HCT116 (cell line): ENCODE data around the gene AMPD3. TPM values are rescaled to one million over a fixed set of nuclear protein-coding genes. Genes with fewer than 3 reads are reported as not detected.

Experiments
- ATAC-seq: fragments of 200-7000 bp; cut with Tn5 transposase; 2 replicates; pipeline ENCODE4 v1.9.1; 2020; ENCODE audit warnings: mild to moderate bottlenecking, moderate library complexity
- BruUV-seq: library from RNA; stranded (reverse); fragments of 400-500 nt; replicated peaks from 2 replicates; lab custom pipeline; 2021; lab: Mats Ljungman, UMichigan
- CTCF ChIA-PET: fragments of 300-600 bp; sonication (Branson Sonifier 250); formaldehyde crosslinking; loops from one replicate; lab custom pipeline; 2021; ENCODE audit warnings: antibody characterized with exemption; lab: Charles Lee
- POLR2A ChIA-PET: fragments of 300-600, 350-600 bp; sonication (Branson Sonifier 250); formaldehyde crosslinking; loops from one replicate; lab custom pipeline; 2021; ENCODE audit warnings: antibody characterized with exemption; lab: Charles Lee
- RAD21 ChIA-PET, 2 experiments: fragments of 300-600 bp; sonication (Branson Sonifier 250); formaldehyde crosslinking; loops; one replicate each; lab custom pipeline; 2023; ENCODE audit warnings: low total read pairs in 2 of 2; ENCODE audit not compliant: uncharacterized antibody in 2 of 2, unreplicated experiment in 2 of 2, low non-redundant PET in 1 of 2; lab: Charles Lee
- DNase-seq: peaks from one replicate; pipeline ENCODE4 v3.0.0-alpha.2; 2010; ENCODE audit warnings: low read depth, low spot score
- H2AFZ ChIP-seq: fragments of 200-600 bp; shearing (Covaris generic), sonication (generic); 2 replicates; pipeline ENCODE4 v1.6.1; 2017; ENCODE audit warnings: low read depth, mixed run types, mixed read lengths, antibody characterized with exemption, low read length; ENCODE audit not compliant: poor library complexity, severe bottlenecking
- H3K27ac ChIP-seq: 2 replicates; pipeline ENCODE4 v1.5.1; 2012; ENCODE audit warnings: low read depth, low read length
- H3K27me3 ChIP-seq: fragments of 200-600 bp; sonication (generic); 2 replicates; pipeline ENCODE4 v1.6.1; 2016; ENCODE audit warnings: mixed run types, low read length, mixed read lengths; ENCODE audit not compliant: insufficient read depth
- H3K36me3 ChIP-seq, 2 experiments: fragments of 200-500 bp in 1 of 2; fragments of 200-600 bp in 1 of 2; sonication (Bioruptor generic) in 1 of 2; sonication (generic) in 1 of 2; 2 replicates each; pipeline versions ENCODE4 v1.5.1 to v1.6.1; 2014 to 2016; ENCODE audit warnings: low read length in 2 of 2, inconsistent platforms in 1 of 2, mixed read lengths in 1 of 2, mixed run types in 1 of 2; ENCODE audit not compliant: insufficient read depth in 2 of 2, control insufficient read depth in 1 of 2
- H3K4me1 ChIP-seq, 2 experiments: fragments of 200-600 bp in 1 of 2; sonication (generic) in 1 of 2; 2 replicates each; pipeline versions ENCODE4 v1.5.1 to v1.6.1; 2012 to 2017; ENCODE audit warnings: low read length in 2 of 2, inconsistent platforms in 1 of 2, mild to moderate bottlenecking in 1 of 2, mixed read lengths in 1 of 2, mixed run types in 1 of 2, moderate library complexity in 1 of 2; ENCODE audit not compliant: insufficient read depth in 2 of 2, control insufficient read depth in 1 of 2
- H3K4me2 ChIP-seq: fragments of 200-600 bp; sonication (generic); 2 replicates; pipeline ENCODE4 v1.6.1; 2017; ENCODE audit warnings: mixed run types, low read length, mixed read lengths
- H3K4me3 ChIP-seq, 2 experiments: fragments of 200-600 bp in 1 of 2; sonication (generic) in 1 of 2; replicated peaks in 1 of 2; 2 replicates each; pipeline ENCODE4 v1.5.1; 2011 to 2016; ENCODE audit warnings: low read length in 2 of 2, control low read depth in 1 of 2, low read depth in 1 of 2, mild to moderate bottlenecking in 1 of 2, mixed read lengths in 1 of 2, mixed run types in 1 of 2
- H3K79me2 ChIP-seq: fragments of 200-600 bp; sonication (generic); 2 replicates; pipeline ENCODE4 v1.6.1; 2017; ENCODE audit warnings: mild to moderate bottlenecking, mixed run types, low read length, moderate library complexity, mixed read lengths; ENCODE audit not compliant: insufficient read depth
- H3K9ac ChIP-seq: fragments of 200-600 bp; sonication (generic); 2 replicates; pipeline ENCODE4 v1.6.1; 2016; ENCODE audit warnings: low read length, mixed read lengths
- H3K9me2 ChIP-seq: fragments of 200-600 bp; sonication (generic), shearing (Covaris generic); 2 replicates; pipeline ENCODE4 v1.6.1; 2017; ENCODE audit warnings: mixed run types, mild to moderate bottlenecking, moderate library complexity; ENCODE audit not compliant: insufficient read depth
- H3K9me3 ChIP-seq, 2 experiments: fragments of 200-500 bp in 1 of 2; fragments of 200-600 bp in 1 of 2; sonication (Bioruptor generic) in 1 of 2; sonication (generic) in 1 of 2; 2 replicates each; pipeline ENCODE4 v1.6.1; 2014 to 2017; ENCODE audit warnings: low read length in 2 of 2, mixed read lengths in 2 of 2, inconsistent platforms in 1 of 2, low read depth in 1 of 2, mild to moderate bottlenecking in 1 of 2, mixed run types in 1 of 2, moderate library complexity in 1 of 2; ENCODE audit not compliant: control insufficient read depth in 1 of 2, insufficient read depth in 1 of 2
- H4K20me1 ChIP-seq: fragments of 200-600 bp; sonication (generic), shearing (Covaris generic); 2 replicates; pipeline ENCODE4 v1.6.1; 2017; ENCODE audit warnings: mixed run types, mild to moderate bottlenecking, moderate library complexity; ENCODE audit not compliant: insufficient read depth
- CBX3 ChIP-seq: IDR thresholded peaks from 2 replicates; pipeline ENCODE4 v1.6.1; 2012; ENCODE audit warnings: low read depth
- EGR1 ChIP-seq: IDR thresholded peaks from 2 replicates; pipeline ENCODE4 v1.6.1; 2012; ENCODE audit warnings: low read depth
- ELF1 ChIP-seq: IDR thresholded peaks from 2 replicates; pipeline ENCODE4 v1.6.1; 2012; ENCODE audit warnings: low read depth, borderline replicate concordance
- EZH2 ChIP-seq: fragments of 200-600 bp; sonication (generic); IDR thresholded peaks from 2 replicates; pipeline ENCODE4 v1.6.1; 2017; ENCODE audit warnings: antibody characterized with exemption, mixed run types
- EZH2phosphoT487 ChIP-seq: fragments of 200-600 bp; IDR thresholded peaks from 2 replicates; pipeline ENCODE4 v1.6.1; 2018; ENCODE audit warnings: antibody characterized with exemption, borderline replicate concordance
- FOSL1 ChIP-seq: IDR thresholded peaks from 2 replicates; pipeline ENCODE4 v1.6.1; 2012; ENCODE audit warnings: low read depth
- JUND ChIP-seq: IDR thresholded peaks from 2 replicates; pipeline ENCODE4 v1.6.1; 2012
- POLR2A ChIP-seq: IDR thresholded peaks from 2 replicates; pipeline ENCODE4 v1.7.0; 2011; ENCODE audit warnings: borderline replicate concordance; ENCODE audit not compliant: insufficient read depth, insufficient read length; ENCODE audit errors: extremely low read depth
- SIN3A ChIP-seq: IDR thresholded peaks from 2 replicates; pipeline ENCODE4 v1.6.1; 2012; ENCODE audit warnings: low read depth
- TCF7L2 ChIP-seq: IDR thresholded peaks from 2 replicates; pipeline ENCODE4 v1.7.0; 2011; ENCODE audit warnings: borderline replicate concordance, inconsistent platforms; ENCODE audit not compliant: insufficient read depth, insufficient read length; ENCODE audit errors: extremely low read depth
- YY1 ChIP-seq: IDR thresholded peaks from 2 replicates; pipeline ENCODE4 v1.6.1; 2011; ENCODE audit warnings: low read length, low read depth, moderate library complexity, mild to moderate bottlenecking; ENCODE audit not compliant: insufficient replicate concordance; ENCODE audit errors: extremely low read depth
- ZNF274 ChIP-seq: fragments of 200-500 bp; sonication (Bioruptor generic); IDR thresholded peaks from 2 replicates; pipeline ENCODE4 v1.6.1; 2014; ENCODE audit warnings: mild to moderate bottlenecking, low read depth, low read length, inconsistent platforms
- intact Hi-C: fragments of 100-400 bp; cut with micrococcal nuclease; formaldehyde crosslinking; loops from 2 replicates; pipeline ENCODE4 v1.10.0; 2022
- total RNA-seq: library from RNA; stranded (reverse); gene quantifications from one replicate; pipeline ENCODE4 v1.2.1, GENCODE V29; 2021; ENCODE audit not compliant: unreplicated experiment
- TF ChIP-seq, protein P1 (sequence below), 3 experiments: fragments of 200-600 bp in 1 of 3; sonication (generic) in 1 of 3; IDR thresholded peaks in 2 of 3; conservative IDR thresholded peaks in 1 of 3; 2 replicates each; pipeline ENCODE4 v1.5.1; 2012 to 2017; ENCODE audit warnings: low read depth in 2 of 3, low read length in 2 of 3, antibody characterized with exemption in 1 of 3, borderline replicate concordance in 1 of 3, control low read depth in 1 of 3, mild to moderate bottlenecking in 1 of 3, mixed read lengths in 1 of 3, mixed run types in 1 of 3, moderate library complexity in 1 of 3; ENCODE audit not compliant: insufficient read depth in 1 of 3
- TF ChIP-seq, protein P2 (sequence below): IDR thresholded peaks from 2 replicates; pipeline ENCODE4 v1.6.1; 2011; ENCODE audit warnings: mild to moderate bottlenecking, low read length, moderate library complexity; ENCODE audit not compliant: insufficient replicate concordance; ENCODE audit errors: extremely low read depth

The AMPD3 gene
- total RNA-seq, 1 experiment from 2014 or later = 25.9 TPM

DNA sequence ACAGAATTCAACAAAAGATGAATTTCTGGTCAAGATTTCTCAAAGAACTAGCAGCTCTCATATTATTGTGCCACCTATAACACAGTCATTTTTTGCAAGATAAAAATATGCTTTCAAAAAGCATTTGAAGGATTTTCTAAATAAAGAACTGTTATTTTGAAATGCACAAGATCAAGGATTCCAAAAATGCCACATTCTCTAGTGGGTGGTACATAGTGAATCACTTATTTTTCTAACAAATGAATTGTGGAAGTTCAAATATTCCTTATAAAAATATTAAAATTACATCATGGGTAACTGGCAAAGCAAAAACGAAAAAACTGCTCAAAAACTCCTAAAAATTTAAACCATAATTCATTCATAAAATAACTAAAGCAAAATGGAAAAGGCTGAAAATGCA lies 83.9 kb downstream of the AMPD3 start:
- no peaks in the 10 kb centered on the region for H3K9me2 ChIP-seq
- RAD21 ChIA-PET = no interaction called here
- no TSS peak for BruUV-seq
- TF ChIP-seq ELF1 (no peak), YY1 (no peak), EGR1 (no peak), POLR2A (no peak), FOSL1 (no peak), CBX3 (no peak), EZH2phosphoT487 (no peak), TCF7L2 (no peak), ZNF274 (no peak), JUND (no peak), SIN3A (no peak), EZH2 (no peak)
- TF ChIP-seq, protein P1, sequence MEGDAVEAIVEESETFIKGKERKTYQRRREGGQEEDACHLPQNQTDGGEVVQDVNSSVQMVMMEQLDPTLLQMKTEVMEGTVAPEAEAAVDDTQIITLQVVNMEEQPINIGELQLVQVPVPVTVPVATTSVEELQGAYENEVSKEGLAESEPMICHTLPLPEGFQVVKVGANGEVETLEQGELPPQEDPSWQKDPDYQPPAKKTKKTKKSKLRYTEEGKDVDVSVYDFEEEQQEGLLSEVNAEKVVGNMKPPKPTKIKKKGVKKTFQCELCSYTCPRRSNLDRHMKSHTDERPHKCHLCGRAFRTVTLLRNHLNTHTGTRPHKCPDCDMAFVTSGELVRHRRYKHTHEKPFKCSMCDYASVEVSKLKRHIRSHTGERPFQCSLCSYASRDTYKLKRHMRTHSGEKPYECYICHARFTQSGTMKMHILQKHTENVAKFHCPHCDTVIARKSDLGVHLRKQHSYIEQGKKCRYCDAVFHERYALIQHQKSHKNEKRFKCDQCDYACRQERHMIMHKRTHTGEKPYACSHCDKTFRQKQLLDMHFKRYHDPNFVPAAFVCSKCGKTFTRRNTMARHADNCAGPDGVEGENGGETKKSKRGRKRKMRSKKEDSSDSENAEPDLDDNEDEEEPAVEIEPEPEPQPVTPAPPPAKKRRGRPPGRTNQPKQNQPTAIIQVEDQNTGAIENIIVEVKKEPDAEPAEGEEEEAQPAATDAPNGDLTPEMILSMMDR (IDR thresholded peaks at IDR 0.05 in 2 of 3, conservative IDR thresholded peaks at IDR 0.05 in 1 of 3; ENCODE audit: borderline replicate concordance in 1 of 3, insufficient read depth in 1 of 3, low read depth in 2 of 3, low read length in 2 of 3) = no peak
- TF ChIP-seq, protein P2, sequence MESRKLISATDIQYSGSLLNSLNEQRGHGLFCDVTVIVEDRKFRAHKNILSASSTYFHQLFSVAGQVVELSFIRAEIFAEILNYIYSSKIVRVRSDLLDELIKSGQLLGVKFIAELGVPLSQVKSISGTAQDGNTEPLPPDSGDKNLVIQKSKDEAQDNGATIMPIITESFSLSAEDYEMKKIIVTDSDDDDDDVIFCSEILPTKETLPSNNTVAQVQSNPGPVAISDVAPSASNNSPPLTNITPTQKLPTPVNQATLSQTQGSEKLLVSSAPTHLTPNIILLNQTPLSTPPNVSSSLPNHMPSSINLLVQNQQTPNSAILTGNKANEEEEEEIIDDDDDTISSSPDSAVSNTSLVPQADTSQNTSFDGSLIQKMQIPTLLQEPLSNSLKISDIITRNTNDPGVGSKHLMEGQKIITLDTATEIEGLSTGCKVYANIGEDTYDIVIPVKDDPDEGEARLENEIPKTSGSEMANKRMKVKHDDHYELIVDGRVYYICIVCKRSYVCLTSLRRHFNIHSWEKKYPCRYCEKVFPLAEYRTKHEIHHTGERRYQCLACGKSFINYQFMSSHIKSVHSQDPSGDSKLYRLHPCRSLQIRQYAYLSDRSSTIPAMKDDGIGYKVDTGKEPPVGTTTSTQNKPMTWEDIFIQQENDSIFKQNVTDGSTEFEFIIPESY = no peak
- TF ChIP-seq, all 23 proteins: peak for 0
- Histone ChIP-seq H3K27ac (peak overlapping the region; percentile 94; the same call in 1 of the 2 replicates), H4K20me1 (no peaks in the 10 kb centered on the region), H3K79me2 (peaks cover 70% of the 10 kb centered on the region), H3K4me1 (peaks cover 40 to 61% of the 10 kb centered on the region in 2 experiments), H3K4me3 (peak overlapping the region in 1 of 2 experiments; percentile 83; a peak in 2 of 4 replicates), H3K36me3 (peaks cover 0 to 2% of the 10 kb centered on the region in 2 experiments; a peak in 1 of 4 replicates), H2AFZ (no peak overlapping the region), H3K27me3 (no peaks in the 10 kb centered on the region), H3K9ac (peak overlapping the region; percentile 38), H3K9me3 (no peaks in the 10 kb centered on the region), H3K4me2 (peak overlapping the region; percentile 90)
- intact Hi-C loops = no loop called here
- DNase-seq (no peak), ATAC-seq (no peak)
- CTCF ChIA-PET = no interaction called here
- POLR2A ChIA-PET = no interaction called here
